CD14-positive monocyte (primary cell): Measurements from ENCODE around the gene CST11. TPM values are rescaled to one million over a fixed set of nuclear protein-coding genes. Genes with fewer than 3 reads are reported as not detected.

Source experiments
- DNase-seq, 3 donors: peaks; one replicate each; pipeline ENCODE4 v3.0.0-alpha.2; 2011 to 2022
- H2AFZ ChIP-seq: 2 replicates; pipeline ENCODE4 v1.6.0; 2012; ENCODE audit warnings: mild to moderate bottlenecking, low read depth, low read length, inconsistent platforms; ENCODE audit not compliant: insufficient read depth, poor library complexity, severe bottlenecking
- H3K27ac ChIP-seq, 2 donors: 1 replicate in 1 of 2; 2 replicates in 1 of 2; pipeline ENCODE4 v1.5.1; 2012 to 2013; ENCODE audit warnings: low read length in 2 of 2, control low read depth in 1 of 2, inconsistent platforms in 1 of 2, low read depth in 1 of 2, mild to moderate bottlenecking in 1 of 2
- H3K27me3 ChIP-seq, 2 donors: one replicate each; pipeline versions ENCODE4 v1.6.0 to v1.6.1; 2011 to 2013; ENCODE audit warnings: low read length in 2 of 2; ENCODE audit not compliant: control insufficient read depth in 2 of 2, insufficient read depth in 2 of 2
- H3K36me3 ChIP-seq, 2 donors: replicated peaks in 1 of 2; 1 replicate in 1 of 2; 2 replicates in 1 of 2; pipeline versions ENCODE4 v1.5.1 to v1.6.1; 2012 to 2013; ENCODE audit warnings: low read length in 2 of 2, control low read depth in 1 of 2, inconsistent platforms in 1 of 2, mild to moderate bottlenecking in 1 of 2; ENCODE audit not compliant: insufficient read depth in 2 of 2, control insufficient read depth in 1 of 2
- H3K4me1 ChIP-seq, 2 donors: 1 replicate in 1 of 2; 2 replicates in 1 of 2; pipeline versions ENCODE4 v1.5.1 to v1.6.1; 2012 to 2013; ENCODE audit warnings: low read length in 2 of 2, control low read depth in 1 of 2, inconsistent platforms in 1 of 2, mild to moderate bottlenecking in 1 of 2, moderate library complexity in 1 of 2; ENCODE audit not compliant: insufficient read depth in 2 of 2, control insufficient read depth in 1 of 2
- H3K4me2 ChIP-seq: replicated peaks from 2 replicates; pipeline ENCODE3; 2012; ENCODE audit warnings: low read length, moderate library complexity, mild to moderate bottlenecking; ENCODE audit not compliant: poor library complexity, severe bottlenecking; ENCODE audit errors: extremely low read depth
- H3K4me3 ChIP-seq, 3 experiments: fragments of 200-600 bp in 1 of 3; sonication (generic) in 1 of 3; replicated peaks in 1 of 3; 1 replicate in 2 of 3; 2 replicates in 1 of 3; pipeline ENCODE4 v1.5.1; 2011 to 2013; ENCODE audit warnings: low read length in 3 of 3, mild to moderate bottlenecking in 3 of 3, control low read depth in 2 of 3, low read depth in 2 of 3, inconsistent platforms in 1 of 3, moderate library complexity in 1 of 3
- H3K79me2 ChIP-seq: 2 replicates; pipeline ENCODE4 v1.6.0; 2012; ENCODE audit warnings: mild to moderate bottlenecking, control low read depth, inconsistent platforms, low read length, moderate library complexity; ENCODE audit not compliant: insufficient read depth
- H3K9ac ChIP-seq: 2 replicates; pipeline ENCODE4 v1.6.0; 2017; ENCODE audit warnings: low read length, mild to moderate bottlenecking; ENCODE audit not compliant: insufficient read depth, poor library complexity, severe bottlenecking
- H3K9me3 ChIP-seq, 2 donors: replicated peaks in 1 of 2; 1 replicate in 1 of 2; 2 replicates in 1 of 2; pipeline versions ENCODE4 v1.5.1 to v1.6.1; 2012 to 2013; ENCODE audit warnings: low read length in 2 of 2, control low read depth in 1 of 2; ENCODE audit not compliant: control insufficient read depth in 1 of 2, insufficient read depth in 1 of 2
- H4K20me1 ChIP-seq: 2 replicates; pipeline ENCODE4 v1.6.0; 2012; ENCODE audit warnings: mild to moderate bottlenecking, low read length, control low read depth, moderate library complexity; ENCODE audit not compliant: insufficient read depth
- H3K27ac Mint-ChIP-seq, 7 donors: one replicate each; pipeline ENCODE4 v1.8.0; 2020; ENCODE audit warnings: mild to moderate bottlenecking in 7 of 7, mixed read lengths in 7 of 7, moderate library complexity in 6 of 7, inconsistent platforms in 2 of 7
- H3K27me3 Mint-ChIP-seq, 3 donors: one replicate each; pipeline ENCODE4 v1.8.0; 2021 to 2022; ENCODE audit warnings: low read depth in 3 of 3, mild to moderate bottlenecking in 3 of 3, mixed read lengths in 3 of 3, moderate library complexity in 3 of 3, inconsistent platforms in 1 of 3
- H3K36me3 Mint-ChIP-seq, 2 donors: one replicate each; pipeline ENCODE4 v1.8.0; 2020; ENCODE audit warnings: mixed read lengths in 2 of 2, inconsistent platforms in 1 of 2, mild to moderate bottlenecking in 1 of 2
- H3K4me1 Mint-ChIP-seq: one replicate; pipeline ENCODE4 v1.8.0; 2020; ENCODE audit warnings: mild to moderate bottlenecking, mixed read lengths
- H3K4me3 Mint-ChIP-seq, 2 donors: one replicate each; pipeline ENCODE4 v1.8.0; 2020; ENCODE audit warnings: mild to moderate bottlenecking in 2 of 2, mixed read lengths in 2 of 2, moderate library complexity in 1 of 2
- H3K9me3 Mint-ChIP-seq, 7 donors: one replicate each; pipeline ENCODE4 v1.8.0; 2020 to 2022; ENCODE audit warnings: mixed read lengths in 7 of 7, mild to moderate bottlenecking in 6 of 7, moderate library complexity in 6 of 7, inconsistent platforms in 2 of 7
- CTCF ChIP-seq: fragments of 200-600 bp; IDR thresholded peaks from one replicate; pipeline ENCODE4 v1.8.0; 2022; ENCODE audit warnings: antibody characterized with exemption, mild to moderate bottlenecking
- WGBS: methylation state at CpG from one replicate; pipeline ENCODE4 v1.1.5; 2013; ENCODE audit warnings: missing lambda C conversion rate; ENCODE audit not compliant: insufficient coverage; 5-methylcytosine and 5-hydroxymethylcytosine counted together
- intact Hi-C, 2 donors: fragments of 100-400 bp; cut with micrococcal nuclease; formaldehyde crosslinking; loops; one replicate each; pipeline versions ENCODE4 v1.15.0 to v1.15.1; 2023
- polyA plus RNA-seq, 3 donors: library from polyadenylated mRNA; depleted of rRNA in 1 of 3; unstranded in 2 of 3; stranded (reverse) in 1 of 3; fragments of 300-500 nt in 2 of 3; fragments of >200 nt in 1 of 3; fragmentation: Illumina TruSeq in 2 of 3; gene quantifications; 1 replicate in 2 of 3; 2 replicates in 1 of 3; pipeline ENCODE4 v1.2.3, GENCODE V29; 2012 to 2021

The CST11 gene
- polyA plus RNA-seq, 3 donors: not detected

DNA sequence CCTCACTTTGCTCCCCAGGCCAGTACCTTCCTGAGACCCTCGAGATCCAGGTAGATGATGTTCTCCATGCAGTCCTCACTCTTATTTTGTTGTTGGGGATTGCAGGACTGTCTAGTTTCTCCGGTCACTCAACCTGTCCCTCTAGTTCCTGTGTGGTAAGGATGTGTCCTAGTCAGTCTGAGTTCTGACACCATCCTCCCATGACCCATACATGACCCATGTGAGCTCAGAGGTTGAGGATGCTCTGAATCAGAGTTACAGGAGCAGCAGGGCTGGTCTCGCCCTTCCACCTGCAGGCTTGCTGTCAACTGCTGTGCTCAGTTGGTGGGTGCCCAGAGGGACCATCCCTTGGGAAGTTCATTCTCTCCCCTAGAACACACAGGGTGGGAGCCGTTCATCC, 26.4 kb upstream of the CST11 start:
- no peak overlapping the region for H3K4me3 Mint-ChIP-seq
- WGBS: no CpG with 5 or more reads among the region's 4 CpGs
- peaks cover 0 to 6% (median 0%) of the 10 kb centered on the region in 7 donors for H3K9me3 Mint-ChIP-seq
- peaks cover 0 to 4% (median 2%) of the 10 kb centered on the region in 3 donors for H3K27me3 Mint-ChIP-seq
- intact Hi-C loops: no loop called here
- H3K4me2 ChIP-seq: no peak overlapping the region
- H3K36me3 Mint-ChIP-seq: no peaks in the 10 kb centered on the region
- no peaks in the 10 kb centered on the region for H3K27me3 ChIP-seq
- no peaks in the 10 kb centered on the region for H3K4me1 ChIP-seq
- TF ChIP-seq CTCF: no peak
- H3K4me3 ChIP-seq: no peak overlapping the region
- no peaks in the 10 kb centered on the region for H4K20me1 ChIP-seq
- no peak overlapping the region for H3K27ac ChIP-seq
- H3K27ac Mint-ChIP-seq: no peak overlapping the region
- no peak for DNase-seq
- no peaks in the 10 kb centered on the region for H3K36me3 ChIP-seq
- no peaks in the 10 kb centered on the region for H3K4me1 Mint-ChIP-seq
- no peaks in the 10 kb centered on the region for H3K9me3 ChIP-seq
- H2AFZ ChIP-seq: no peak overlapping the region
- no peak overlapping the region for H3K9ac ChIP-seq
- no peaks in the 10 kb centered on the region for H3K79me2 ChIP-seq

DNA sequence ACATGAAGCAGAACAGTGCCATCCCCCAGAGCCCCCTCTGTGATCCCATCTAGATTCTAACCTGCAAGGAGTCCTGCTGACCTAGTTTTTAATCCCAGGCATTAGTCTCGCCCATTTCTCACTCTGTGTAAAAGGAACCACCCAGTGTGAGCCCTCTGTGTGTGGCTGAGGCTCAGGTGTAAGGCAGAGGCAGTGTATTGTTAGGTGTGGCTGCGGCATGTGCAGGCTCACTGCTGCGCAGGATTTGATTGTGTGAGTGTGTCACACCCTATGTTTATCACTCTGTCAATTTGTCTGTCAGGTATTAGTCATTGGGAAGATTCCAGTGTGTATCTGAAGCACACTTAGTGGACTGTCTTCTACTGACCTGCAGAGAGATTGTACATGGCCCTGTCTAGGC, 24.5 kb upstream of the CST11 start:
- peaks cover 0 to 1% (median under 1%) of the 10 kb centered on the region in 3 donors for H3K27me3 Mint-ChIP-seq
- H3K4me3 Mint-ChIP-seq: no peak overlapping the region
- intact Hi-C loops: no loop called here
- Histone ChIP-seq H3K79me2 (no peaks in the 10 kb centered on the region), H3K27me3 (no peaks in the 10 kb centered on the region), H3K4me1 (no peaks in the 10 kb centered on the region), H3K4me2 (no peak overlapping the region), H4K20me1 (no peaks in the 10 kb centered on the region), H3K9ac (no peak overlapping the region), H2AFZ (no peak overlapping the region), H3K4me3 (no peak overlapping the region), H3K36me3 (no peaks in the 10 kb centered on the region), H3K9me3 (no peaks in the 10 kb centered on the region), H3K27ac (no peak overlapping the region)
- H3K9me3 Mint-ChIP-seq: peaks cover 0 to 6% (median 0%) of the 10 kb centered on the region in 7 donors
- no peaks in the 10 kb centered on the region for H3K36me3 Mint-ChIP-seq
- no peaks in the 10 kb centered on the region for H3K4me1 Mint-ChIP-seq
- 60% methylated on average over 2 of the region's 3 CpGs for WGBS
- H3K27ac Mint-ChIP-seq: no peak overlapping the region
- no peak for TF ChIP-seq CTCF
- no peak for DNase-seq
